Spinal cord (tissue), 10 donors: Measurements from ENCODE around the gene DPF3. TPM values are rescaled to one million over a fixed set of nuclear protein-coding genes. Genes with fewer than 3 reads are reported as not detected.

Source experiments
- DNase-seq, 6 donors: peaks; one replicate each; pipeline versions ENCODE4 v3.0.0 to v3.0.0-alpha.2; 2013 to 2015; ENCODE audit warnings: low spot score in 6 of 6, low read depth in 4 of 6
- H3K27ac ChIP-seq: one replicate; pipeline ENCODE4 v1.5.1; 2013; ENCODE audit warnings: low read depth, low read length, control low read depth
- H3K27me3 ChIP-seq: one replicate; pipeline ENCODE4 v1.6.1; 2013; ENCODE audit warnings: low read length; ENCODE audit not compliant: control insufficient read depth, insufficient read depth
- H3K36me3 ChIP-seq: one replicate; pipeline ENCODE4 v1.6.1; 2013; ENCODE audit warnings: low read length; ENCODE audit not compliant: control insufficient read depth, insufficient read depth
- H3K4me1 ChIP-seq: one replicate; pipeline ENCODE4 v1.6.1; 2013; ENCODE audit warnings: low read length; ENCODE audit not compliant: control insufficient read depth, insufficient read depth
- H3K4me3 ChIP-seq: one replicate; pipeline ENCODE4 v1.5.1; 2013; ENCODE audit warnings: low read depth, low read length, control low read depth
- H3K9me3 ChIP-seq: one replicate; pipeline ENCODE4 v1.6.1; 2013; ENCODE audit warnings: low read length; ENCODE audit not compliant: control insufficient read depth, insufficient read depth
- WGBS: methylation state at CpG from one replicate; pipeline ENCODE4 v1.1.5; 2013; ENCODE audit warnings: missing lambda C conversion rate; ENCODE audit not compliant: insufficient coverage; 5-methylcytosine and 5-hydroxymethylcytosine counted together
- polyA plus RNA-seq, 2 donors: library from polyadenylated mRNA; unstranded; fragments of 120-200 nt; gene quantifications; one replicate each; pipeline ENCODE4 v1.2.1, GENCODE V29; 2013; ENCODE audit not compliant: insufficient read length in 2 of 2
- total RNA-seq, 2 donors: library from RNA; depleted of rRNA in 1 of 2; stranded (reverse); fragments of 120-200 nt in 1 of 2; fragments of >200 nt in 1 of 2; gene quantifications; one replicate each; pipeline versions ENCODE4 v1.2.3 to v1.2.4, GENCODE V29; 2013 to 2014
- donor health status: healthy.

The DPF3 gene
- total and polyA plus RNA-seq, 4 donors: 9.6 to 14.5 (median 12.8) TPM

- DNase-seq: peak in 1 of 6 donors; percentile 69
- H3K4me1 ChIP-seq: peaks cover 15% of the 10 kb centered on the region
- no peak overlapping the region for H3K27ac ChIP-seq
- H3K27me3 ChIP-seq: no peaks in the 10 kb centered on the region
- 57% methylated on average over 13 of the region's 15 CpGs for WGBS
- H3K9me3 ChIP-seq: no peaks in the 10 kb centered on the region
- H3K36me3 ChIP-seq: peaks cover 18% of the 10 kb centered on the region
- H3K4me3 ChIP-seq: no peak overlapping the region
Measured at GRCh38 chr14:72688990-72689671, 204.8 kb downstream of the DPF3 start.

GRCh38 chr14:72686832-72687231 lies 207.1 kb downstream of the DPF3 start:
- DNase-seq: no peak
- H3K27ac ChIP-seq: no peak overlapping the region
- no peaks in the 10 kb centered on the region for H3K27me3 ChIP-seq
- peaks cover 15% of the 10 kb centered on the region for H3K4me1 ChIP-seq
- H3K36me3 ChIP-seq: peaks cover 12% of the 10 kb centered on the region
- no peaks in the 10 kb centered on the region for H3K9me3 ChIP-seq
- H3K4me3 ChIP-seq: no peak overlapping the region
- WGBS: no CpG with 5 or more reads among the region's 2 CpGs

DNA sequence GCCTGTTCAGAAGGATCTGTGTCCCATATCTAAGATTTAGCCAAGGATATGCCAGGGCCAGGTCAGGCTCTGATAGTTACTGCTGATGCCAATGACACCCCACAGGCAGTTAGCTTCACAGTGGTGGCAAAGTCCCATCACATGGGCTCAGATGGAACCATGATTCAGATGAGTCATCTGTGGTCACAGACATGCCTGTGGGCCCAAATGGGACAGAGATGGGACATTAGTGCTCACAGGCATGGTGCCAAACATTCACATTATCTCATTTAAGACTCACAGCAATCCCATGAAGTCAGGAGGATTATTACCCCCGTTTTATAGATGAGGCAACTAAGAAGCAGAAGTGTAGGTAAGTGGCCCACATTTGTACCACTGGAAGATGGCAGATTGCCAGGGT lies 207.8 kb downstream of the DPF3 start:
- no peaks in the 10 kb centered on the region for H3K27me3 ChIP-seq

GRCh38 chr14:72685456-72685855 lies 208.4 kb downstream of the DPF3 start:
- Histone ChIP-seq H3K9me3 (no peaks in the 10 kb centered on the region), H3K36me3 (peaks cover 7% of the 10 kb centered on the region), H3K4me1 (peaks cover 21% of the 10 kb centered on the region), H3K27ac (no peak overlapping the region), H3K27me3 (no peaks in the 10 kb centered on the region), H3K4me3 (no peak overlapping the region)
- 92% methylated on average over 1 of the region's 3 CpGs for WGBS
- DNase-seq: no peak

More for the DNA sequence above, 207.8 kb downstream of the DPF3 start:
- H3K4me1 ChIP-seq: peaks cover 15% of the 10 kb centered on the region
- H3K36me3 ChIP-seq: peaks cover 10% of the 10 kb centered on the region
- no CpG with 5 or more reads among the region's 1 CpG for WGBS
- no peak overlapping the region for H3K4me3 ChIP-seq
- no peak for DNase-seq
- no peak overlapping the region for H3K27ac ChIP-seq
- no peaks in the 10 kb centered on the region for H3K9me3 ChIP-seq

GRCh38 chr14:72683787-72684186 lies 210.1 kb downstream of the DPF3 start:
- H3K9me3 ChIP-seq: no peaks in the 10 kb centered on the region
- DNase-seq: no peak
- no peak overlapping the region for H3K27ac ChIP-seq
- no peaks in the 10 kb centered on the region for H3K27me3 ChIP-seq
- H3K4me1 ChIP-seq: peaks cover 25% of the 10 kb centered on the region
- WGBS: 100% methylated on average over 1 of the region's 4 CpGs
- no peaks in the 10 kb centered on the region for H3K36me3 ChIP-seq
- H3K4me3 ChIP-seq: no peak overlapping the region

GRCh38 chr14:72682188-72682587 lies 211.7 kb downstream of the DPF3 start:
- WGBS: 100% methylated on average over 2 of the region's 5 CpGs
- Histone ChIP-seq H3K4me3 (no peak overlapping the region), H3K36me3 (no peaks in the 10 kb centered on the region), H3K9me3 (no peaks in the 10 kb centered on the region), H3K27me3 (no peaks in the 10 kb centered on the region), H3K4me1 (peaks cover 23% of the 10 kb centered on the region), H3K27ac (no peak overlapping the region)
- DNase-seq: no peak

- DNase-seq: no peak
- 80% methylated on average over 4 of the region's 7 CpGs for WGBS
- Histone ChIP-seq H3K27ac (no peak overlapping the region), H3K9me3 (no peaks in the 10 kb centered on the region), H3K27me3 (no peaks in the 10 kb centered on the region), H3K4me1 (peaks cover 23% of the 10 kb centered on the region), H3K36me3 (no peaks in the 10 kb centered on the region), H3K4me3 (no peak overlapping the region)
Measured at GRCh38 chr14:72680853-72681640, 212.9 kb downstream of the DPF3 start.

GRCh38 chr14:72679536-72680151 lies 214.3 kb downstream of the DPF3 start:
- WGBS: 11% methylated on average over 23 of the region's 27 CpGs
- Histone ChIP-seq H3K27ac (peak overlapping the region; percentile 62), H3K27me3 (no peaks in the 10 kb centered on the region), H3K4me1 (peaks cover 23% of the 10 kb centered on the region), H3K9me3 (no peaks in the 10 kb centered on the region), H3K4me3 (no peak overlapping the region), H3K36me3 (no peaks in the 10 kb centered on the region)
- peak in 5 of 6 donors; percentile 52 to 96 (median 71) for DNase-seq

- H3K4me1 ChIP-seq: peaks cover 23% of the 10 kb centered on the region
- peaks cover 4% of the 10 kb centered on the region for H3K36me3 ChIP-seq
- no peak overlapping the region for H3K4me3 ChIP-seq
- peak overlapping the region; percentile 48 for H3K27ac ChIP-seq
- DNase-seq: peak in 5 of 6 donors; percentile 42 to 87 (median 56)
- H3K27me3 ChIP-seq: no peaks in the 10 kb centered on the region
- 14% methylated on average over 14 of the region's 14 CpGs for WGBS
- no peaks in the 10 kb centered on the region for H3K9me3 ChIP-seq
Measured at GRCh38 chr14:72679141-72679535, 214.8 kb downstream of the DPF3 start.
